NB4 (cell line): ENCODE data around the gene ZNF30.

Source experiments
- CTCF ChIP-seq: IDR thresholded peaks from one replicate; pipeline ENCODE4 v1.5.1; 2012; ENCODE audit warnings: low read depth, low read length
- MYC ChIP-seq: IDR thresholded peaks from 2 replicates; pipeline ENCODE4 v1.6.1; 2011; ENCODE audit warnings: low read depth, low read length
- POLR2A ChIP-seq: IDR thresholded peaks from 2 replicates; pipeline ENCODE4 v1.6.1; 2011; ENCODE audit warnings: mild to moderate bottlenecking; ENCODE audit not compliant: insufficient read length; ENCODE audit errors: extremely low read depth

- TF ChIP-seq CTCF (no peak), MYC (no peak), POLR2A (no peak)
These were observed 12.2 kb downstream of the ZNF30 start for GRCh38 chr19:34938886-34939285.
